ENCODE measurements around the gene SERPINA7. TPM values are rescaled to one million over a fixed set of nuclear protein-coding genes. Genes with fewer than 3 reads are reported as not detected.
"Not testable (repeated sequence)": the region's sequence is repeated elsewhere in the genome, so short reads cannot be mapped to it uniquely, and the experiment has no call there.

The SERPINA7 gene
- total RNA-seq, 2 experiments from 2014 or later = not detected

- Histone ChIP-seq H3K27ac (ENCODE audit: low read depth, low read length, poor library complexity, severe bottlenecking) (no peak overlapping the region), H3K9me2 (ENCODE audit: insufficient read depth, low read length) (no peaks in the 10 kb centered on the region), H4K20me1 (ENCODE audit: insufficient read depth, low read length) (no peaks in the 10 kb centered on the region), H3K4me2 (ENCODE audit: low read length) (no peak overlapping the region), H2AFZ (ENCODE audit: low read length) (no peak overlapping the region), H3K4me1 (ENCODE audit: insufficient read depth, low read length, poor library complexity, severe bottlenecking) (no peaks in the 10 kb centered on the region), H3K9me3 (ENCODE audit: low read length) (no peaks in the 10 kb centered on the region), H3K36me3 (ENCODE audit: insufficient read depth, low read length) (no peaks in the 10 kb centered on the region), H3K79me2 (ENCODE audit: insufficient read depth, low read depth, low read length) (no peaks in the 10 kb centered on the region), H3K4me3 (ENCODE audit: low read depth, low read length, poor library complexity, severe bottlenecking) (no peak overlapping the region)
- ChIA-PET POLR2A (no interaction called here), CTCF (ENCODE audit: unreplicated experiment) (no interaction called here)
- no TSS peak for BruUV-seq (replicated peaks)
- TF ChIP-seq EZH2phosphoT487 (IDR thresholded peaks at IDR 0.05; ENCODE audit: borderline replicate concordance, low read depth, low read length) = no peak
- TF ChIP-seq, protein P1, sequence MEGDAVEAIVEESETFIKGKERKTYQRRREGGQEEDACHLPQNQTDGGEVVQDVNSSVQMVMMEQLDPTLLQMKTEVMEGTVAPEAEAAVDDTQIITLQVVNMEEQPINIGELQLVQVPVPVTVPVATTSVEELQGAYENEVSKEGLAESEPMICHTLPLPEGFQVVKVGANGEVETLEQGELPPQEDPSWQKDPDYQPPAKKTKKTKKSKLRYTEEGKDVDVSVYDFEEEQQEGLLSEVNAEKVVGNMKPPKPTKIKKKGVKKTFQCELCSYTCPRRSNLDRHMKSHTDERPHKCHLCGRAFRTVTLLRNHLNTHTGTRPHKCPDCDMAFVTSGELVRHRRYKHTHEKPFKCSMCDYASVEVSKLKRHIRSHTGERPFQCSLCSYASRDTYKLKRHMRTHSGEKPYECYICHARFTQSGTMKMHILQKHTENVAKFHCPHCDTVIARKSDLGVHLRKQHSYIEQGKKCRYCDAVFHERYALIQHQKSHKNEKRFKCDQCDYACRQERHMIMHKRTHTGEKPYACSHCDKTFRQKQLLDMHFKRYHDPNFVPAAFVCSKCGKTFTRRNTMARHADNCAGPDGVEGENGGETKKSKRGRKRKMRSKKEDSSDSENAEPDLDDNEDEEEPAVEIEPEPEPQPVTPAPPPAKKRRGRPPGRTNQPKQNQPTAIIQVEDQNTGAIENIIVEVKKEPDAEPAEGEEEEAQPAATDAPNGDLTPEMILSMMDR (conservative IDR thresholded peaks at IDR 0.05; ENCODE audit: low read length) = no peak
- no peak for DNase-seq (ENCODE audit: low spot score)
- intact Hi-C loops (cut with micrococcal nuclease; ENCODE audit: unreplicated experiment) = no loop called here
Observed at GRCh38 chrX:106009145-106009544, 29.4 kb downstream of the SERPINA7 start.

DNA sequence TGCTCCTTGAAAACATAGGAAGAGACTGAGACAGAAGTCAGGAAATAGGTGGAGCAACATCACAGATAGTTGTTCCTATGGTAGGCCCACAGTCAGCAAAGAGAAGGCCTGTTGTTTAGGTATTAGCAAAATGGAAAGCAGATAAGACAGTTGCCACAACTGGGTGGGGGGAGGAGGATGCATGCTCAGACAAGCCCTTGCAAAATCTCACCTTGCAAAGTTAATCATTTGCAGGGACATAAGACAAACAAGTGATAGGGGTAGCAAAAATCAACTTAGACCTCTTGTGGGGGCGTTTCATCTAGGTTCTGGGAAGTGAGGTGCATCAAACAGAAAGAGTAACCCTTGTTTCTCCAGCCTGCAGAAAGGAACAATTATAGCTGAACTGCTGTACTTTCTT lies 30.7 kb downstream of the SERPINA7 start:
- Histone ChIP-seq H3K9me3 (ENCODE audit: low read length) (no peaks in the 10 kb centered on the region), H3K4me3 (ENCODE audit: low read depth, low read length, poor library complexity, severe bottlenecking) (no peak overlapping the region), H4K20me1 (ENCODE audit: insufficient read depth, low read length) (no peaks in the 10 kb centered on the region), H3K79me2 (ENCODE audit: insufficient read depth, low read depth, low read length) (no peaks in the 10 kb centered on the region), H3K4me1 (ENCODE audit: insufficient read depth, low read length, poor library complexity, severe bottlenecking) (no peaks in the 10 kb centered on the region), H3K9me2 (ENCODE audit: insufficient read depth, low read length) (no peaks in the 10 kb centered on the region), H3K27ac (ENCODE audit: low read depth, low read length, poor library complexity, severe bottlenecking) (no peak overlapping the region), H3K4me2 (ENCODE audit: low read length) (no peak overlapping the region), H3K36me3 (ENCODE audit: insufficient read depth, low read length) (no peaks in the 10 kb centered on the region), H2AFZ (ENCODE audit: low read length) (no peak overlapping the region)
- TF ChIP-seq, protein P1 (conservative IDR thresholded peaks at IDR 0.05; ENCODE audit: low read length) = no peak
- TF ChIP-seq EZH2phosphoT487 (IDR thresholded peaks at IDR 0.05; ENCODE audit: borderline replicate concordance, low read depth, low read length) = no peak
- no TSS peak for BruUV-seq (replicated peaks)
- DNase-seq (ENCODE audit: low spot score) = no peak
- intact Hi-C loops (cut with micrococcal nuclease; ENCODE audit: unreplicated experiment) = no loop called here
- POLR2A ChIA-PET = no interaction called here
- CTCF ChIA-PET (ENCODE audit: unreplicated experiment) = no interaction called here

DNA sequence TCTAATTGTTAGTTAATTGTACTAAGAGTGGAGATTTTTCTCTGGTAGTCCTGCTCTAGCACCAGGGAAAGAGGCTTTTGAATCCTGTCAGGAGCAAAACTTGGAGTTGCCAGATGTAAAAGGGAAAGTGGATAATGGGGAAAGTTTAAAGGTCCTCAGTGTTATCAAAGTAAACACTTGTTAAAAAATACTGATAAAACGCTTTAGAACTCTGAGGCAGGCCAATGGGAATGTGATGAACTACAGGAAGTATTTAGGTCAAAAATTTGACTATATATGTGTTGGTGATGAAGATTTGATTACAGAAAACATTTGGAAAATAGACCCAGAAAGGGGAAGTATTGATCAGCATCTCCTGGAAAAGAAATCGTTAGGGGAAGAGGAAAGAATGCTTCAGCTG lies 32.8 kb downstream of the SERPINA7 start:
- Histone ChIP-seq H4K20me1 (ENCODE audit: insufficient read depth, low read length) (no peaks in the 10 kb centered on the region), H3K4me2 (ENCODE audit: low read length) (no peak overlapping the region), H2AFZ (ENCODE audit: low read length) (no peak overlapping the region), H3K27ac (ENCODE audit: low read depth, low read length, poor library complexity, severe bottlenecking) (no peak overlapping the region), H3K9me2 (ENCODE audit: insufficient read depth, low read length) (no peaks in the 10 kb centered on the region), H3K79me2 (ENCODE audit: insufficient read depth, low read depth, low read length) (no peaks in the 10 kb centered on the region), H3K9me3 (ENCODE audit: low read length) (no peaks in the 10 kb centered on the region), H3K36me3 (ENCODE audit: insufficient read depth, low read length) (no peaks in the 10 kb centered on the region), H3K4me3 (ENCODE audit: low read depth, low read length, poor library complexity, severe bottlenecking) (no peak overlapping the region), H3K4me1 (ENCODE audit: insufficient read depth, low read length, poor library complexity, severe bottlenecking) (no peaks in the 10 kb centered on the region)
- ChIA-PET CTCF (ENCODE audit: unreplicated experiment) (no interaction called here), POLR2A (no interaction called here)
- TF ChIP-seq EZH2phosphoT487 (IDR thresholded peaks at IDR 0.05; ENCODE audit: borderline replicate concordance, low read depth, low read length) = no peak
- TF ChIP-seq, protein P1 (conservative IDR thresholded peaks at IDR 0.05; ENCODE audit: low read length) = no peak
- no peak for DNase-seq (ENCODE audit: low spot score)
- intact Hi-C loops (cut with micrococcal nuclease; ENCODE audit: unreplicated experiment) = no loop called here
- no TSS peak for BruUV-seq (replicated peaks)

DNA sequence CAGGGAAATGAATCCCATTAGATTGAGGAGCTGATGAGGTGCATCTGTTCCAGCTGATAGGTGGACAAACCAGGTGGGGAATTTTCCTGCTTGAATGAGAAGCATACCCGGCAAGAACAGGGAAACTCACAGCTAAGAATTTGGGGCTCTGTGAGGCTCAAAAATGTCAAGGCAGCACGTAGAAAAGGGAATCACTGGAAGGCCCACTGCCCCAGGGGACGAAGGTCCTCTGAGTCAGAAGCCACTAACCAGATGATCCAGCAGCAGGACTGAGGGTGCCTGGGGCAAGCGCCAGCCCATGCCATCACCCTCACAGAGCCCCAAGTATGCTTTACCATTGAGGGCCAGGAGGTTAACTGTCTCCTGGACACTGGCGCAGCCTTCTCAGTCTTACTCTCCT lies 37.9 kb downstream of the SERPINA7 start:
- H2AFZ ChIP-seq (ENCODE audit: low read length); DNase-seq (ENCODE audit: low spot score); H3K9me3 ChIP-seq (ENCODE audit: low read length); H3K36me3 ChIP-seq (ENCODE audit: insufficient read depth, low read length); POLR2A ChIA-PET; H3K4me1 ChIP-seq (ENCODE audit: insufficient read depth, low read length, poor library complexity, severe bottlenecking); CTCF ChIA-PET (ENCODE audit: unreplicated experiment); H4K20me1 ChIP-seq (ENCODE audit: insufficient read depth, low read length); H3K9me2 ChIP-seq (ENCODE audit: insufficient read depth, low read length); H3K27ac ChIP-seq (ENCODE audit: low read depth, low read length, poor library complexity, severe bottlenecking); intact Hi-C loops (cut with micrococcal nuclease; ENCODE audit: unreplicated experiment); H3K79me2 ChIP-seq (ENCODE audit: insufficient read depth, low read depth, low read length); H3K4me2 ChIP-seq (ENCODE audit: low read length); H3K4me3 ChIP-seq (ENCODE audit: low read depth, low read length, poor library complexity, severe bottlenecking); BruUV-seq (replicated peaks): not testable (repeated sequence)
